CD4-positive, alpha-beta T cell treated with Interleukin-15 for 4 hours (primary cell): ENCODE measurements around the gene ZCCHC17.

ENCODE experiments used
- DNase-seq: peaks from one replicate; pipeline ENCODE4 v3.0.0-alpha.2; 2020; ENCODE audit warnings: low spot score

The ZCCHC17 gene

DNA sequence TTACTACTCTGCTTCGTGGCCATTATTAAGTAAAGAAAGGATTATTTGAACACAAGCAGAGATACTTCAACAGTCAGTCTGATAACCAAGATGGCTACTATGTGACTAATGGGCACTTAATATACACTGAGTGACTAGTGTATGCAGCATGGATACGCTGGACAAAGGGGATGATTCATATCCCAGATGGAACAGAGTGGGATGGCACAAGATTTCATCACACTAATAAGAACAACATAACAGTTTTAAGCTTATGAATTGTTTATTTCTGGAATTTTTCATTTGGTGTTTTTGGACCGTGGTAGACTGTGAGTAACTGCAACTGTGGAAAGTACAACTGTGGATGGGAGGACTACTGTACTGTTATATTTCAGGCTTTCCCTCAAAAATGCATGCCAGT is 9.4 kb downstream of the ZCCHC17 start:
- DNase-seq = no peak

GRCh38 chr1:31308036-31308435 is 11.2 kb downstream of the ZCCHC17 start:
- no peak for DNase-seq

GRCh38 chr1:31310198-31310597 is 13.4 kb downstream of the ZCCHC17 start:
- DNase-seq = no peak

DNA sequence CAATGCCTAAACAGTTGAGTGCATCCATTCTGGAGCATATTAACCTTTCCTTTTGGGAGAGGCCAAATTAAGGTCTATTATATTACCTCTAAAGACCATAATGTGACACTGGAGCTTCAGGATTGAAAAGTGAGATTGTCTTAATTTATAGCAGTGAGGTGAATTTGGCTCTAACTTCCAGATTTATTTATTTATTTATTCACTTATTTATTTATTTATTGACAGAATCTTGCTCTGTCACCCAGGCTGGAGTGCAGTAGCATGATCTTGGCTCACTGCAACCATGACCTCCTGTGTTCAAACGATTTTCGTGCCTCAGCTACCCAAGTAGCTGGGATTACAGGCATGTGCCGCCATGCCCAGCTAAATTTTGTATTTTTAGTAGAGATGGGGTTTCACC is 19.1 kb downstream of the ZCCHC17 start:
- DNase-seq = no peak

DNA sequence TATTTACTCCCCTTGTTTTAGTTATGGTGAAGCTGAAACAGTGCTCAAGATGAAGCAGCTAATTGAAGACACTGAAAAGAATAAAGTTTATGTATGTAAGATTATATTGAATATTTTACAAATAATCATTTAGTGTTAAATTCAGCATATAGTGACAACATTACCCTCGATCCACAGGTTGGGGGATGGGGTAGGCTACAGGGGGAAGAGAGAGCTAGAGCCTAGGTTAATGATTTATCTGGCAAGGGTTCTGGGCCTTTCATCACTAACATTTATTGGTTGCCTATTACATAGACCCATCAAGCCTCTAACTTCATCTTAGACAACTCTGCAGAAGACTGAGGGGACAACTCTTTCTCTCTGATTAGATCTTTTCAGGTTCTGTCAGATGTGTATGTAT is 21.3 kb downstream of the ZCCHC17 start:
- no peak for DNase-seq

DNA sequence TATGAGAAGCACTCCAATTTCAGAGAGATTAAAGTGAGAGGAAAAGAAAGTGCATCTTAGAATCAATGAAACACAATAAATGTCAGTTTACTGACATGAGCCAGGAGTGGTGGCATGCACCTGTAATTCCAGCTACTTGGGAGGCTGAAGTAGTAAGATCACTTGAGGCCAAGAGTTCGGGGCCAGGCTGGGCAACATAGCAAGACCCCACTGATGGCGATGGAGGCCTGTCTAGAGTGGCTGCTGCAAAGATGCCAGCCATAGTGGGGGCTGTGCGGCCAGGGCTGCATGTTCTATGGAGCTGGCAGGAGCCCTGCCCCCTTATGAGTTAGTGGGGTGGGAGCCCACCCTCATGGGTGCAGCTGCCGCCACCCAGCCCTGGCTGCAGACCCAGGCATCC is 27.3 kb downstream of the ZCCHC17 start:
- no peak for DNase-seq

GRCh38 chr1:31324992-31325391 is 28.2 kb downstream of the ZCCHC17 start:
- DNase-seq = no peak

- no peak for DNase-seq
Measured at GRCh38 chr1:31326461-31326860, 29.6 kb downstream of the ZCCHC17 start.

- no peak for DNase-seq
Measured at GRCh38 chr1:31327381-31327780, 30.5 kb downstream of the ZCCHC17 start.

- peak; percentile 6 for DNase-seq
Measured at GRCh38 chr1:31335007-31335406, 38.2 kb downstream of the ZCCHC17 start.

GRCh38 chr1:31336687-31337467 is 40.0 kb downstream of the ZCCHC17 start:
- no peak for DNase-seq

DNA sequence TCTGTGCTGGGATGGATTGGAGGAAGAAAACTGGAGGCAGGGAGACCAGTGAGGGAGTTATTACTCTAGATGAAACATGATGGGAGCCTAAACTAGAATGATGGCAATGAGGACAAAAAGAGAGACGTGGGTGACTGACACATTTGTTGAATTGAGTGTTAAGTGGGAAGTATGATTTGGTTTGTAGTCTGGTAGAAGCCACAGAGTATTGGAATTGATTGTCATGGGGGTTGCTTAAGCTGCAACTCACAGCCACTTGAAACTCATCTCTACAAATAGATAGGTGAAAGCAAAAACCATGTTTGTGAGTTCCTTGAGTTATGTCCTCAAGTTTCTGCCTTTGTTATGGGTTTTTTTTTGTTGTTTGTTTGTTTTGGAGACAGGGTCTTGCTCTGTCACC is 47.7 kb downstream of the ZCCHC17 start:
- no peak for DNase-seq

DNA sequence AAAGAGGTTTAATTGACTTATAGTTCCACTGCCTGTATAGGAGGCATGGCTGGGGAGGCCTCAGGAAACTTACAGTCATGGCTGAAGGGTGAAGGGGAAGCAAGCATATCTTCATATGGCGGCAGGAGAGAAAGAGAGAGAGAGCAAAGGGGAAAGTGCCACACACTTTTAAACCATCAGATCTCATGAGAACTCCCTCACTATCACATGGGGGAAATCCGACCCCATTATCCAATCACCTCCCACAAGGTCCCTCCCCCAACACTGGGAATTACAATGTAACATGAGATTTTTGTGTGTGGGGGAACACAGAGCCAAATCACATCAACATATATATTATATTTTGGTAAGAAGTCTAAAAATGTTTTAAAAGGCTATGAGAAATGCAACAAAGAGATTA is 48.8 kb downstream of the ZCCHC17 start:
- no peak for DNase-seq

DNA sequence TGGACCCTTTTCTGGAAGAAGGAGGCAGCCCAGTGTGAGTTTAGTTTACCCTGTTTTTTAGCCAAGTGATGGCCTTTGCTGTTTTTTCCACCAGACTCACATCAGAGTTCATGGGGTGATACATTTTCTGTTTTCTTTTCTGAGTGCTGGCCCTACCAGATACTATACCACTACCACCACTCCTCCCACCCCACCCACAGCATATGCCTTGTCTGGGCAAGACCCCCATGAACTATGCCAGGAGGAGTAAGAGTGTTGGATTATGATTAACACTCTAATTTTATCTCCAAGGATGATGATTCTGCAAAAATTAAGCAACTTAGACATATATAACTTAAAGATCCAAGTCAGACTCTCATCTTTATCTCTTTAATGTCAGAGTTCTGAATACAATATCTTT is 50.0 kb downstream of the ZCCHC17 start:
- no peak for DNase-seq

DNA sequence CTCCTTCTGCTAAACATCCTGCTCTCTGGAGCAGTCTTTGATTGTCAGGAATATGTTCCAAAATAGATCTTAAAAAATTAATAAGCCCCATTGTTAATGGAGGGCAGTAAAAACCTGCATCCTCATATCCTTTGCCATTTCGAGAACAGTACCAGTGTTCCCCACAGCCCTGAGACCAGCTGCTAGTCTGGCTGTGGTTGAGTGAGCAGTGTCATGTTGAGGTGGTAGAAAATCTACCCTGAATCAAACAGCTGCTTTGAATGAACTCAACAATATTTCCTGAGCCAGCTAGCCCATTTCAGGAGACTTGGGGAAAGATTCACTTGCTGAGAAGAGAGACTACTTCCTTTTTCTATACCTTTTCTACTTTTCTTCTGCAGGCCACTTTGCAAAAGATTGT is 51.6 kb downstream of the ZCCHC17 start:
- DNase-seq = no peak

GRCh38 chr1:31354283-31354682 is 57.5 kb downstream of the ZCCHC17 start:
- DNase-seq = no peak

- DNase-seq = no peak
Measured at GRCh38 chr1:31356427-31356826, 59.6 kb downstream of the ZCCHC17 start.

- no peak for DNase-seq
Measured at GRCh38 chr1:31361607-31362006, 64.8 kb downstream of the ZCCHC17 start.

DNA sequence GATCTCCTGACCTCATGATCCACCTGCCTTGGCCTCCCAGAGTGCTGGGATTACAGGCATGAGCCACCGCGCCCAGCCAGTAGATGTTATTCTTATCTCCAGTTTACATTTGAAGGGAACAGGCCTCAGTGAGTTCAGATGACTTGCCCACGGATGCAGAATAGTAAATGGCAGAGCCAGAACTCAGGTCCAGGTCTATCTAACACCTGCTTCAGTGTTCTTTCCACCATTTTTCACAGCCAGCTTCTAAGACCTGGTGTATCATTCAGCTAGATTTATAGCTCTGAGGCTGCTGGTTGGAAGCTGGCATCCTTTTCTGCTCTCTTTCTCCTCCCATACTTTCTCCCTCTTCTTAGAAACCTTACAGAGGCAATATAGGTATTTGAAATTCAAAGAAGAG is 65.2 kb downstream of the ZCCHC17 start:
- no peak for DNase-seq

GRCh38 chr1:31364561-31365250 is 67.9 kb downstream of the ZCCHC17 start:
- DNase-seq = no peak

- no peak for DNase-seq
Measured at GRCh38 chr1:31366796-31367195, 70.0 kb downstream of the ZCCHC17 start.

- no peak for DNase-seq
Measured at GRCh38 chr1:31368611-31369107, 71.8 kb downstream of the ZCCHC17 start.

- DNase-seq = no peak
Measured at GRCh38 chr1:31370021-31370420, 73.2 kb downstream of the ZCCHC17 start.

GRCh38 chr1:31370565-31370964 is 73.7 kb downstream of the ZCCHC17 start:
- no peak for DNase-seq
